ENCODE data around the gene REPS1. TPM values are rescaled to one million over a fixed set of nuclear protein-coding genes. Genes with fewer than 3 reads are reported as not detected.

Gene REPS1
- total and polyA plus RNA-seq, 2 donors = 26.6 to 96.8 TPM

GRCh38 chr6:138989098-138989983 lies 1.3 kb upstream of the REPS1 start:
- no peaks in the 10 kb centered on the region for H3K4me1 ChIP-seq (ENCODE audit: insufficient read depth)
- WGBS = 91% methylated on average over 5 of the region's 5 CpGs
- H3K4me3 ChIP-seq (ENCODE audit: low read depth, low read length) = no peak overlapping the region
- no peak overlapping the region for H3K27ac ChIP-seq (ENCODE audit: low read depth)
- H3K36me3 ChIP-seq (ENCODE audit: insufficient read depth) = no peaks in the 10 kb centered on the region
- DNase-seq (ENCODE audit: extremely low spot score) = no peak

- DNase-seq (ENCODE audit: extremely low spot score) = no peak
Observed at GRCh38 chr6:138988469-138988834, 399 bp upstream of the REPS1 start.

GRCh38 chr6:138987080-138987642 lies 892 bp downstream of the REPS1 start:
- peak overlapping the region; percentile 94 for H3K4me3 ChIP-seq (ENCODE audit: low read depth, low read length)
- no peak for DNase-seq (ENCODE audit: extremely low spot score)
- H3K36me3 ChIP-seq (ENCODE audit: insufficient read depth) = no peaks in the 10 kb centered on the region
- H3K27ac ChIP-seq (ENCODE audit: low read depth) = no peak overlapping the region
- under 1% methylated on average over 35 of the region's 35 CpGs for WGBS
- no peaks in the 10 kb centered on the region for H3K4me1 ChIP-seq (ENCODE audit: insufficient read depth)

More at GRCh38 chr6:138988469-138988834, 399 bp upstream of the REPS1 start:
- H3K4me1 ChIP-seq (ENCODE audit: insufficient read depth) = no peaks in the 10 kb centered on the region
- peak overlapping the region; percentile 54 for H3K27ac ChIP-seq (ENCODE audit: low read depth)
- H3K4me3 ChIP-seq (ENCODE audit: low read depth, low read length) = peak overlapping the region; percentile 94
- no peaks in the 10 kb centered on the region for H3K36me3 ChIP-seq (ENCODE audit: insufficient read depth)
- 9% methylated on average over 11 of the region's 11 CpGs for WGBS

GRCh38 chr6:138986578-138986977 lies 1.5 kb downstream of the REPS1 start:
- Histone ChIP-seq H3K27ac (ENCODE audit: low read depth) (no peak overlapping the region), H3K4me1 (ENCODE audit: insufficient read depth) (no peaks in the 10 kb centered on the region), H3K4me3 (ENCODE audit: low read depth, low read length) (peak overlapping the region; percentile 94), H3K36me3 (ENCODE audit: insufficient read depth) (no peaks in the 10 kb centered on the region)
- WGBS = 12% methylated on average over 3 of the region's 3 CpGs
- DNase-seq (ENCODE audit: extremely low spot score) = no peak

GRCh38 chr6:138981416-138981815 lies 6.6 kb downstream of the REPS1 start:
- H3K4me1 ChIP-seq (ENCODE audit: insufficient read depth) = no peaks in the 10 kb centered on the region
- no peak for DNase-seq (ENCODE audit: extremely low spot score)
- no peaks in the 10 kb centered on the region for H3K36me3 ChIP-seq (ENCODE audit: insufficient read depth)
- H3K27ac ChIP-seq (ENCODE audit: low read depth) = no peak overlapping the region
- 55% methylated on average over 2 of the region's 2 CpGs for WGBS
- H3K4me3 ChIP-seq (ENCODE audit: low read depth, low read length) = no peak overlapping the region

GRCh38 chr6:138979813-138980668 lies 8.0 kb downstream of the REPS1 start:
- no peak for DNase-seq (ENCODE audit: extremely low spot score)
- WGBS = 93% methylated on average over 5 of the region's 5 CpGs
- no peak overlapping the region for H3K4me3 ChIP-seq (ENCODE audit: low read depth, low read length)
- no peaks in the 10 kb centered on the region for H3K4me1 ChIP-seq (ENCODE audit: insufficient read depth)
- H3K36me3 ChIP-seq (ENCODE audit: insufficient read depth) = no peaks in the 10 kb centered on the region
- H3K27ac ChIP-seq (ENCODE audit: low read depth) = no peak overlapping the region

- H3K4me3 ChIP-seq (ENCODE audit: low read depth, low read length) = no peak overlapping the region
- H3K4me1 ChIP-seq (ENCODE audit: insufficient read depth) = no peaks in the 10 kb centered on the region
- 77% methylated on average over 2 of the region's 2 CpGs for WGBS
- no peaks in the 10 kb centered on the region for H3K36me3 ChIP-seq (ENCODE audit: insufficient read depth)
- H3K27ac ChIP-seq (ENCODE audit: low read depth) = no peak overlapping the region
- no peak for DNase-seq (ENCODE audit: extremely low spot score)
Observed at GRCh38 chr6:138979365-138979764, 8.7 kb downstream of the REPS1 start.

- H3K4me1 ChIP-seq (ENCODE audit: insufficient read depth) = no peaks in the 10 kb centered on the region
- H3K4me3 ChIP-seq (ENCODE audit: low read depth, low read length) = no peak overlapping the region
- no peak overlapping the region for H3K27ac ChIP-seq (ENCODE audit: low read depth)
- H3K36me3 ChIP-seq (ENCODE audit: insufficient read depth) = no peaks in the 10 kb centered on the region
- DNase-seq (ENCODE audit: extremely low spot score) = no peak
- WGBS = 98% methylated on average over 4 of the region's 4 CpGs
Observed at GRCh38 chr6:138978229-138978628, 9.8 kb downstream of the REPS1 start.

GRCh38 chr6:138977646-138978167 lies 10.3 kb downstream of the REPS1 start:
- no peak for DNase-seq (ENCODE audit: extremely low spot score)
- 100% methylated on average over 1 of the region's 1 CpG for WGBS
- no peak overlapping the region for H3K27ac ChIP-seq (ENCODE audit: low read depth)
- no peaks in the 10 kb centered on the region for H3K36me3 ChIP-seq (ENCODE audit: insufficient read depth)
- H3K4me3 ChIP-seq (ENCODE audit: low read depth, low read length) = no peak overlapping the region
- no peaks in the 10 kb centered on the region for H3K4me1 ChIP-seq (ENCODE audit: insufficient read depth)

GRCh38 chr6:138977242-138977641 lies 10.8 kb downstream of the REPS1 start:
- WGBS = 94% methylated on average over 2 of the region's 2 CpGs
- no peaks in the 10 kb centered on the region for H3K4me1 ChIP-seq (ENCODE audit: insufficient read depth)
- H3K4me3 ChIP-seq (ENCODE audit: low read depth, low read length) = no peak overlapping the region
- no peaks in the 10 kb centered on the region for H3K36me3 ChIP-seq (ENCODE audit: insufficient read depth)
- H3K27ac ChIP-seq (ENCODE audit: low read depth) = no peak overlapping the region
- DNase-seq (ENCODE audit: extremely low spot score) = no peak

- H3K36me3 ChIP-seq (ENCODE audit: insufficient read depth) = no peaks in the 10 kb centered on the region
- no peak overlapping the region for H3K4me3 ChIP-seq (ENCODE audit: low read depth, low read length)
- DNase-seq (ENCODE audit: extremely low spot score) = no peak
- no peak overlapping the region for H3K27ac ChIP-seq (ENCODE audit: low read depth)
- 90% methylated on average over 4 of the region's 4 CpGs for WGBS
- no peaks in the 10 kb centered on the region for H3K4me1 ChIP-seq (ENCODE audit: insufficient read depth)
Observed at GRCh38 chr6:138975815-138976214, 12.2 kb downstream of the REPS1 start.

GRCh38 chr6:138973466-138974153 lies 14.4 kb downstream of the REPS1 start:
- Histone ChIP-seq H3K36me3 (ENCODE audit: insufficient read depth) (no peaks in the 10 kb centered on the region), H3K4me3 (ENCODE audit: low read depth, low read length) (no peak overlapping the region), H3K4me1 (ENCODE audit: insufficient read depth) (no peaks in the 10 kb centered on the region), H3K27ac (ENCODE audit: low read depth) (no peak overlapping the region)
- 22% methylated on average over 2 of the region's 2 CpGs for WGBS
- no peak for DNase-seq (ENCODE audit: extremely low spot score)

GRCh38 chr6:138972226-138972665 lies 15.8 kb downstream of the REPS1 start:
- no peaks in the 10 kb centered on the region for H3K4me1 ChIP-seq (ENCODE audit: insufficient read depth)
- no peak overlapping the region for H3K4me3 ChIP-seq (ENCODE audit: low read depth, low read length)
- no peaks in the 10 kb centered on the region for H3K36me3 ChIP-seq (ENCODE audit: insufficient read depth)
- no peak for DNase-seq (ENCODE audit: extremely low spot score)
- H3K27ac ChIP-seq (ENCODE audit: low read depth) = no peak overlapping the region
- 70% methylated on average over 3 of the region's 3 CpGs for WGBS

Measured in urinary bladder (tissue), 4 donors.